Measurements from ENCODE around the gene TLR3.
"Not testable (repeated sequence)": the region's sequence is repeated elsewhere in the genome, so short reads cannot be mapped to it uniquely, and the experiment has no call there.

TLR3 gene

DNA sequence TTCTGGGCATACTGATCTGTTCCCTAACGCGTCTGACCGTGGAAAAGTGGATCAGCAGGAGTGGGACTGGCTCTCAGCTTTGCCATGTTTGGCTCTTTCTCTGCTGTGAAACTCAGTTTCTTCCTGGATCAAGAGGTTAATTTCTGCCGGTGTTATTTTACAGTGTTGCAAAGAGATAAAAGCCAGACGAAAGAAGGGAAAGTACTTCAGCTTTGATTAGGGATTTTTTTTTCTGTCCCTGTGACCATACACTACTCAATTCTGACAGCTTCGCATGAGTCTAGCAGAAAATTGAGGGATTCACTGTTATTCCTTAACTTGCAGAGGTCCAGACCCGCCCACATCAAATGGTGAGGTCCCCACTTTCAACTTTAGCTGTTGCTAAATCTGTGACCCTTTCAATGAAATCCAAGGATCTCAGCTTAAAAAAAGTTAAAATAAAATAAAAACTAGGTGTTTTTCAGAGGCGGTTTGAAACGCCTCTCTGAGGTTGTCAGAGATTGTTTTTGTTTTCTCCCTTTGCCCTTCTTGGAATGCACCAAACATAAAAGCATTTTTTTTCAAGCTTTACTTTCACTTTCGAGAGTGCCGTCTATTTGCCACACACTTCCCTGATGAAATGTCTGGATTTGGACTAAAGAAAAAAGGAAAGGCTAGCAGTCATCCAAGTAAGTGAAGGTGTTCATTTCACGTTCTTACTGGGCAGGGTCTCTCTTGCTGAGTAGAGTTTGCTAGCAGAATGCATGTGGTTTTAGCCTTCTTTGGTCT, at the start of gene TLR3:
TLR3 (plus strand) TSS at position 576 of the 768 bp plus-strand sequence. CDS start 7,464 bp downstream, outside the sequence.
- DNase-seq: no peak

DNA sequence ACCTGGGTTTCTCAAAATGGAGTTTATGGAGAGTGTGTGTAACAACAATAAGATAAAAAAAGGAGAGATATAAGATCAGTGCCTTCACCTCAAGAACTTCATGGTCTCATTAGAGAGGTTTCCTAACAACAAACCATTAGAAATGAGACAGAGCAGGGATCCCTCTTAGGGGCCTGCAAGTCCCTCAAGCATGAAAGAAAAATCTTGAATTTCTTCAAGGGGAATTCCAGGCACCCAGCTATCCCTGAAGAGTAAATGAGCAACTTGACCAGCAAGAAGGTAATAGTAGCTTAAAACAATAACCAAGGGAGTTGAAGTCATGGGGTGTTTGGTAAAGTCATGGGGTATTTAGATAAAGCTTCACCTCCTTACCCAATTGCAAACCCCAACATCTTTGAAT, 49.7 kb upstream of the TLR3 start:
- DNase-seq: no peak

DNA sequence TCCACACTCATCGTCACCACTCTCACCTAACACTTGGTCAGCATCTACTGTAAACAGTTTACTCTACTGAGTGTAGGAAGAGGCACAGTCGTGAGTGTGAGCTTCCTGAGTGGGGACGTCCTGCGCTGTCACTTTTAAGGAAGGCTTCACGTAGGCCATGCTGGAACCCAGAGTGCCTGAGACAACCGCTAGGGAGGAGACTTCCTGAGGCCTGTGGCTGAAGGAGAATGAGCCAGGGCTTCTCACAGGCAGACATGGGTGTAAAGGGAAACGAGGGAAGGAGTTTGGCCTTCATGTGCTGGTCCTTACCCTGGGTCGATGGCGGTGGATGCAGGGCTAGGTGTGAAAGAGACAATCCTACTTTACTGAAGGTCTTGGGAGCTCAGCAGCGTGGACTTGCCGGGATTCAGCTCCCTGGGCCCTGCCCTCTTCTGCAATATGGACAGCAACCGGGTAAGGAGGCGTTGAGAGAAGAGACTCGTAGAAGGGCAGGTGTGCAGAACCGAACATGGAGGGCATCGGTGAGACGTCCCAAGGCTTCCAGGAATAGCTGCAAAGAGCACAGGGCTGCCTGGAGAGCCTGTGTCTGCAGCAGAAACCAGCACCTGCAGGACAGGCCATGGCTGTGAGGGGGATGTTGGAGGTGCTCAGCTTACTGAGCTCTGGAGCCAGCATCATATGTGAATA, 48.7 kb upstream of the TLR3 start:
- DNase-seq: no peak

DNA sequence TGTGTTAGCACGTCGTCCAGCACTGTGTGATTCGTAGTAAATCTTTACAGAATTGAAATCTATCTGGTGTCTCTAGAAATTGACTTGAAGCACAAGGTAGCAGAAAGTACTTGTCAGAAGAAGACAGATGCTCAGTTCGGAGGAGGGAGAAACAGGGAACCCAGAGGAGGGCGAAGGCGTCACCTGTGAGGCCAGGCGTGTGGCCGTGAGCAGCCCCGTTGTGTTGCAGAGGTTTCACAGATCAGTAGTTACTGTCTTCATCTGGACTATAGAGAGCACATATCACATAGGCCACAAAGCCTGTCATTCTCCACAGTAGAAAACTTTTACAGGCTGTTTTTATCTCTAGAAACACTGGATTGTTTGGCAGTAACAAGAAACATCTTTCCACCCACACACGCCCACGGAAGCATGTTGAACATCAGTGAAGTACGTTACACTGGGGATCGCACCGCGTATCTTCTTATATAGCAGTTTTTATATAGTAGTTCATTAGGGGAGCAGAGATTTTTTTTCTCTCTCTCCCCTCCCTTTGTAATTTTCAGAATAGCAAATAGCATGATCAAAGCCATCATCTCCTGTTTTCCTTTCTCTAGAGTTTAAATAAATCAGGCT, 48.1 kb upstream of the TLR3 start:
- peak in 1 of 2 donors; percentile 18 for DNase-seq

DNA sequence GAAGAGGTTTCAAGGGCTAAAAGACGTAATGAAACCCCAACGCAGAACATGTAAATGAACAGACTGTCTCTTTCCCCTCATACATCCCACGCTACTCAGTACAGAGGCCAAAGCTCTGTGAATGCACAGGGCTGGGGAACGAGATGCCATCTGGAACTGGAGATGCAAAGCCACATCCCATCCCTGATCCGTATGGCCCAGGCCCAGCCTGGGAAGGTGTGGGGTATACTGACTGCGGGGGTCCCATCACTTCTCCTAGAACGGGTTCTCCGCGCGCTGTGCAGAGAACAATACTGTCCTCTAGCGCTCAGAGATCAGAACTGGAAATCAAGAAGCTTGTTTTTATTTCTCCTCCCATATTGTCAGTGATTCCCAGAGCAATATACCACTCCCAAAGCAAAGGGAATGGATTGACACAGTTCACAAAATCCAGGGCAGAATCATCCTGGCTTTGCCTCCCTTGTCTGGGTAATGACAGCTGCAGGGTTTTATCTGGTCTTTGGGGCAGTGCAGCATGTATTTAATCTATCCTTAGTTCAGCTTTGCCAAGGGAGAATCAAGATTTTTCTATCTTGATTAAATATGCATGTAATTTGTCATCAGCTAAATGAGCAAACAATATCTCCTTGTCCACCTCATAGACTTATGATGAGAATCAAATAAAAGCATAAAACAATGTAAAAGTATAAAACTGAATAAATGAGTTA, 47.3 kb upstream of the TLR3 start:
- peak in 1 of 2 donors; percentile 63 for DNase-seq

DNA sequence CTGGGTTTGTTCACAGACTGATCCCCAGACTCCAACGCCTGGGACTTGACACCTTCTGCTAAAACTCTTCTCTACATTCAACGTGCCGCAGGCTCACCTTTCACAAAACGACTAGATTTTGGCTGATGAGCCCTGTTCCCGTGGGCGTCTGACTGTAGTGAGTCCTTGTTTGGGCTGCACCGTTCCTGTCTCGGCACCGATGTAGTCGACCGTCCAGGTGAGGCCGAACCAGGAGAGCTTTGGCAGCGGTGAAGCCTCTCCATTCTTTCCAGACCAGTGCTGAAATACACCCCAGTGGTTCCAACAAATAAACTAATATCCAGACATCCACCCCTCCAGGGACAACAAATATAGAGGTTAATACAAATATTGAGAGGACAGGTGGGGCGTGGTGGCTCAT, 45.0 kb upstream of the TLR3 start:
- no peak for DNase-seq

DNA sequence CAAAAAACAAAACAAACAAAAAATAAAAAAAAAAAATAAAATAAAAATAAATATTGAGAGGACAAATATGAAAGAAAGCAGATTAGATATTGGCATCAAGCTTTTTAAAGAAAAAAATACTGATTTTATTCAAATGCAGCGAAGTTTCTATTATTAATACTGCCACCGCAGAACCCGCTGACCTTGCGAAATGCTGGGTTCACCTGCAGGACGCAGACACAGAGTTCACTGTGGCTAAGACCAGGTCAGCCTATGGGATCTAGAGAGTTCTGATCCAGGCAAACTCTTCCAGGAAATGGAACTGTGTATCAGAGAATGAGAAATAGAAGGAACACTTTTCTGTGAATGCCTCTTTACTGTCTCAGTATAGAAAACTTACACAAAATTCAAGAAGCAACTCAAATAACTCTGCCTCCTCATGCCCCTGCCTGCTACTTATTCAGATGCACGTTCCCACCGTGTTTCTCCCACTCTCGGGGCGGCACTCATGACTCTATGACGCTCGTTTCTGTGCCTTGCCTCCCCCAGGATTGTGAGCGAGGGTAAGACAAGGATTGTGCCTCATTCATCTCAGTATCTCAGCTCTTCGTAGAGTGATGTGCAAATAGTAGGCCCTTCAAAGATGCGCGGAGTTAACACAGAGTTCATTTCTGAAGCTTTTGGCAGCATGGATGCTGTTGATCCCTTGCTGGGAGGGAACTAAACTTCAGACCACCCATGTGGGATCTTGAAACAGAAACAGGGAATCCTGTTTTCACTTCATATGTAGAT, 44.1 kb upstream of the TLR3 start:
- DNase-seq: no peak

DNA sequence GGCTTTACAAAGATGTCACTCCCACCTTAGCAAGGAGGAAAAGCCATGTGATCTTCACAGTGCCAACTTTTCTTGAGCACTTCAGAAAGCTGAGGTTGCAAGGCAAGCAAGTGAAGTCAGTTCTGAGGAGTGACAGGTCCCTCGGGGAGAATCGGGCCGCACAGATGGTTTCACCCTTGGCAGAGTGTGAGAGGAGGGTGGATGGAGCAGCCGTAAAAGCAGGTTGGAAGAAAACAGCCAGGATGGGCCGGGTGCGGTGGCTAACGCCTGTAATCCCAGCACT, 43.6 kb upstream of the TLR3 start:
- DNase-seq: no peak

DNA sequence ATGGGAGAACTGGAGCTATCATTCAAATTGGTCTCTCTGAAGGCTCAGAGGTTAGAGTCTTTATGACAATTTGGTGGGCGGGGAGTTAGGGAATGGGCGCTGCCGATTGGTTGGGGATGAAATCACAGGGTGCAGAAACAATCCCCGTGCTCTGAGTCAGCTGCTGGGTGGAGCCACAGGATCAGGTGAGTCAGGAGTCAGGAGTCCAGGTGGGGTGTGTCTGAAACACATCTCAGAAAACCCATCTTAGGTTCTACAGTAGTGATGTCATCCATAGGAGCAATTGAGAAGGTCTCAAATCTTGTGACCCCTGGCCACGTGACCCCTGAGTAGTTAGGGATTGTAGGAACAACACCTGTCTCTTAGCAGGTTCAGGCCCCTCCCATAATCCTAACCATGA, 41.6 kb upstream of the TLR3 start:
- DNase-seq: no peak

DNA sequence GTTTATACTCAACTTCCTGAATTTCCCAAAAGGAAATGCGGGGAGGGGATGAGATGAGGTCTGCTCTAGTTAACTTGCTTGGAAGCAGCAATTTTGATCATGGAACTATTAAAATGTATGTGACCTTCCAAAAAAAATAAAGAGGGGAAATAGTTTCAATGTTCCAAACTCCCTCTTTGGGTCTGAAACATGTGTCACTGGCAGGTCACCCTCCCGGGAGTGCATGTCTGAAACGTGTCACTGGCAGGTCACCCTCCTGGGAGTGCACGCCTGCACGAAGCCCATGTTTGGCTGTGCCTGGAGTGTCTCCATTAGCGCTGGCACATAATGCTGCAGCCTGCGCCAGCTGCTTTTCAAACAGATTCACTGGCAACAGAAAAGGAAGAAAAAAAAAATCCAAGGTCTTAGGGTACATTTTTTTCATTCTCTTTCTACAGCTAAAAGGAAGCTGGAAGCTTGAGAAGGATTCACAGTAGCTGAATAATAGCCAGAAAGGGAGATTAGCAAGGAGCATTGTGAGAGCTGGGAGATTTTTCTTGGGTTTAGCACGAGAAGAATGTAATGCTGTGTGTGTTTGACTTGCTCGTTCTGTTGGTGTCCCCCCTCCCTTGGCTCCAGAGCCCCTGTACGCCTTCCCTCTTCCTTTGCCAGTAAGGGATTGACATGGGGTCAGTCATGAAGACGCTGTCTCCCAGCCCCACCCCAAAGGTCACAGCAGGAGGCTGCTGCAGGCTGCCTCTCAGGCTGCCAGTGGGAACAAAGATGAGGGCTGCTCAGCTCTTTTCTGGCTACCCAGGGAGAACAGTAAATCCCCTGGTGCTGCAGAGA, 39.2 kb upstream of the TLR3 start:
- DNase-seq: peak; percentile 4 to 46

DNA sequence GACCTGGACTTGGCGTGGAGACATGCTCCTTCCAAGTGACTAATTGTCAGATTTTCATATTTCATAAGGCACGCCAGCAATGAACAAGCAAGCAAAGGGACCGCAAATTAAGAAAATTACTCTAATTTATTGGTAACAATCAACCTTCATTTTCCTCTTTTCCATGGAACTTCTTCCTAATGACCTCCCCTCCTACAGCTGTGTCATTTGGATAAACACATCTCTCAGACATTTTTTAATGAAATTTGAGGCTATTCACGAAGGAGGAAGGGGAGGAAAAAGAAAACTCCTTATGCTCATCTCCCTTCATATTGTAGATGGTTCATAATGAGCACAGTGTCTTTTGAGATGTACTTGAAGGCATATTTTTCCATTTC, 38.6 kb upstream of the TLR3 start:
- no peak for DNase-seq

DNA sequence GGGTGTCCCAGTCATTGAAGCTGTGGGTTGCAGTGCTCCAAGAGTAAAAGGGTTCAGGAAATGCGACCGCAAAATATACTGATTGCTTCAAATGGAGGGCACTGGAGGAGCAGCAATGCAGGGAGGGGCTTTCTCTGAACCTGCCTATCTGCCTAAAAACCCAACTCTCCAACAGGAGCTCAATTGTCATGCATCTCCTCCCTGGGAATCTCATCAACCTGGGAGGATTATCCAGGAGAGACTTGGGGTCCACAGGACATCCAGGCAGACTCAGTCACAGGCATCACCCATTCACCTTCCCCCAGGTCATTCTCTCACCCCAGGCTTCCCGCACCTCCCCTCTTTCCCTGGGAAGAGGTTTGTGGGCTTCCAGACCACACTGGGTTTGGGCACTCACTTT, 38.2 kb upstream of the TLR3 start:
- no peak for DNase-seq

DNA sequence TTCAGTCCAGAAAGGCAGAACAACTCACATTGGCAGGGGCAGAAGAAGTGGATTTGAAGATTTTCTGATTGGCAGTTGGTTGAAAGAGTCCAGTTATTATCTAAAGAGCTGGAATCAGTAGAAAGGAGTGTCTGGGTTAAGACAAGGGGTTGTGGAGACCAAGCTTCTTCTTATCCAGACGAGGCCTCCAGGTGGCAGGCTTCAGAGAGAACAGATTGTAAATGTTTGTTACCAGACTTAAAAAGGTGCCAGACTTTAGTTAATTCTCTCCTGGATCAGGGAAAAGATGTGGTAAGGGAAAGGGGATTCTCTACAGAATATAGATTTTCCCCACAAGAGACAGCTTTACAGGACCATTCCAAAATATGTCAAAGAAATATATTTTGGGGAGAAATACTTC, 36.7 kb upstream of the TLR3 start:
- no peak for DNase-seq

DNA sequence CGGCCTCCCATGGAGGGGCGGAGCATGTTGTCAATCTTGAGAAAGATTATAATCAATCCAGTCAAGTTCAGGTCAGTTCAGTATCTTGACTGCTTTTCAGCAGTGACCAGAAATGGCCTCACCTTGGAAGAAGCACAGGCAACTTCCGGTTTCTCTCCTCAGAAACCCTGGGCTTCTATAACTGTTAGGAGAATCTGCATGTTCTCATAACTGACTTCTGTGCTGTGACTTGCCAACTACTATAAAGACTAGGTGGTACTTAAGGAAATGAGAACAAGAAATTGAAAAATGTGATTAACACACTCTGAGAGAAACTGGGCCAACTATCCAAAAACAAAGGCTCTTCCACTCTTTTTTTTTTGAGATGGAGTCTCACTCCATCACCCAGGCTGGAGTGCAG, 35.9 kb upstream of the TLR3 start:
- no peak for DNase-seq

DNA sequence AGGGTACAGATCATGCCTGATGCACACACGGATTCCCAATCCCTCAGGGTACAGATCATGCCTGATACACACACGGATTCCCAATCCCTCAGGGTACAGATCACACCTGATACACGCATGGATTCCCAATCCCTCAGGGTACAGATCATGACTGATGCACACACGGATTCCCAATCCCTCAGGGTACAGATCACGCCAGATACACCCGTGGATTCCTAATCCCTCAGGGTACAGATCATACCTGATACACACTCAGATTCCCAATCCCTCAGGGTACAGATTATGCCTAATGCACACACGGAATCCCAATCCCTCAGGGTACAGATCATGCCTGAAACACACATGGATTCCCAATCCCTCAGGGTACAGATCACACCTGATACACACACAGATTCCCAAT, 34.3 kb upstream of the TLR3 start:
- DNase-seq: not testable (repeated sequence)

DNA sequence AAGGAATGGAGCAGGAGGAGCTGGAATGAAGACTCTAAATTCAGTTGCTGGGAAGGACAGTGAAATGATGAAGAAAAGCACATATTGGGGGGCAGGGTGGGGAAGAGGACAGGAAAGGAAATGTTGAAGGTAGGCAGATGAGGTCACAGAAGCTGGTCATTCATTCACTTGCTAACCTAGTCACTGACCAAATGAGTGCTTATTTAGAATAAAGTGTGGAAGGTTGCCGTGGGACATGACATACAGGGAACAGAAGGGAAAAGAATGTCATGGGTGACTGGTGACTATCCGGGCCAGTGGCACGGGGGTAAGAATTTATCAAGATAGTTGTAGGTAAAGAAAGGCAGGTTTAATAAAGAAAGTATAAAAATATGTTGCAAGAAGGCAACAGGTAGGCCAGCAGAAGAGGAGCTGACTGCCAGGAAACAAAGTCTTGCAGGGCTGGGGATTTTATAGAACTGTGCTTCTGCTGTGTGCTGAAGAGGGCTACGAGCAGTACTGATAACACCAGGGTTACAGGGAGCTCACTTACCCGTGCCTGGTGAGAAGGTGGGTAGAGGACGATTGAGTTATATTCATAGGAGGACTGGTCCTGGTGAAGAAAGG, 31.9 kb upstream of the TLR3 start:
- no peak for DNase-seq

DNA sequence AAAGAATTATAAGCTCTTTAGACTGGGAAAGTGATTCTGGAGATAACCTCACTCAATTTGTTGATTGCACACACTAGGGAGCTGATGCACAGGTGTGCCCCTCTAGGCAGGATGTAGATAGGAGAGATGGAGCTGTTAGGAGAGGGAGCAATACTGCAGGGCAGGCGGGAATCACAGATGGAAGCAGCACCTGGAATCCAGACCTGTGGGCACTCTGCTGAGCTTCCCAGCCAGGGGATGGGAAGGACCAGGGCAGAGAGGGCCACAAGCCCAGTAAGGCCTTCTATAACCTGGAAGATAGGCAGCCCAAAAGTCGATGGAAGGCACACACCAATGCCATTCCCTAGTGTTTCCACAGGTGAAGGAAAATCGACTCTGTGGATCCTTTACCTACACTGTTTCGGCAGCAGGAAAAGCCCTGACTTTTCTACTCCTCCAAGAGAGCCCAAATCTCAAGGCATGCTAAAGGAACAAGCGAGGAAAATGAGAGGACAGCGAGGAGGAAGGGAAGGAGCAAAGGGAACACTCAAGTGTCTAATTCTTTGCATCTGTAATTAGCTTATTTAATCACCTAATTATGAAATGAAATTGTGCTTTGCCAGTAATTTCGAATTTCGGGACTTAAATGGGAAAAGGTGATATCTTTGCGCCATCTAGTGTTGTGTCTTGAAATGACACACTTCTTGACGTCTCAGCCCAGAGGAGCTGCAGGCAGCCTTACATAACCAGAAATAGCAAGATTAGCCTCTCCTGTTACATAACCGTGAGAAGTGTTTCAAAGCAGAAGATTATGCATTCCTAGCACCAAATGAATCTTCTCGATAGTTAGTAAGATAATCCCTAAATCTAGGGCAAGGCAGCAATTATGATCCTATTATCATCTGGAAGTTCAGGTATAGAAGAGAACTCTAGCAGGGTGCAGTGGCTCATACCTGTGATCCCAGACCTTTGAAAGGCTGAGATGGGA, 31.0 kb upstream of the TLR3 start:
- DNase-seq: peak; percentile 12 to 86

DNA sequence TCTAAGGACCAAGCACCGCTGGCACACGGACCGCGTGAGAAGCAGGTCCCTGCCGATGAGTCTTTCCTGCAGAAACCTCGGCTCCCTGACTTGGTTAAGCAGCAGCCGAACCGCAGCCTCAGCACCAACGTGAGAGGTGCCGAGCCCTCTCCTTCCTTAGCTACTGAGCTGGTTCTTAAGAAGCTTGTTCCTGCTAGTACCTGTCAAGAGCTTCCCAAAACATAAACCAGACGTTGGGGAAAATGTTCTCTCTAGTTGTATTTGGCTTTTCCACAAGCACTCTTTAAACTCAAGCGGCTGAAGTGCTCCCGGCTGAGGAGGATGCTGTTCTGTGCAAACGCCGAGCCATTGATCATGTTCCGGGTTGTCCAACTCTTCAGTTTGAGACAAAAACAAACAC, 29.3 kb upstream of the TLR3 start:
- no peak for DNase-seq

DNA sequence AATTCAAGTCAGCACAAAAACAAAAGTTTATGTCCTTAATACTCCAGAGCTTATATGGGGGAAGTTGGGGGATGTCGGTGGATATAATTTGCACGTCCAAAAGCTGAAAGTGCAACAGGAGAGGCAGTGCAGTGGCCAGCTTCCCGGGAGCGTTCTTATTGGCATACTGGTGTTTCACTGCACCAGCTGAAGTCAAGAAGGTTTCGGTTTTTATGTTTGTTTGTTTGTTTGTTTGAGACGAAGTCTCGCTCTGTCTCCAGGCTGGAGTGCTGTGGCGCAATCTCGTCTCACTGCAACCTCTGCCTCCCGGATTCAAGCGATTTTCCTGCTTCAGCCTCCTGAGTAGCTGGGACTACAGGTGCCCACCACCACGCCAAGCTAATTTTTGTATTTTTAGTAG, 28.6 kb upstream of the TLR3 start:
- no peak for DNase-seq

DNA sequence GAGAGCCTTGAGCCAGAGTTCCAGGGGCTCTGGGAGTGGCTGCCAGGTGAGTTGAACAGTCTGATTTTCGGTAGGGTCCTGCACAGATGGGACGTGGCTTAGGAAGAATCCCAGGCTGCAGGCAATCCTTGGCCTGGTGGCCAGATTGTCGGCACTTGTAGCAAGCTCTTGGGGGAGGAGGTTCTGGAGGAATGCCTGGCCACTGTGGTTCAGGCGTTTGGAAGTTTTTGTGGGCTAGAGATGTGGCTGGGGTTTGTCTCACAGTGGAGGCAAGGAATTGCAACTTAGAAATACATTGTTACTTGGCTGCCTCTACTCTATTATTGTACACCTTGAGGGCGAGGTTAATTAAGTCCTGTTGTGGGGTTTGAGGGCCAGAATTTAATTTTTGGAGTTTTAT, 21.5 kb upstream of the TLR3 start:
- DNase-seq: not testable (repeated sequence)
